ENCODE results near the gene SRSF9.

SRSF9 gene

GRCh38 chr12:120500581-120500980 is 31.0 kb upstream of the SRSF9 start:
- H3K4me3 ChIP-seq (ENCODE audit: low read depth in 1 of 2, low read length in 1 of 2) = no peak overlapping the region
- peaks cover 30% of the 10 kb centered on the region for H3K36me3 ChIP-seq
- H3K27ac ChIP-seq = no peak overlapping the region

GRCh38 chr12:120498870-120499515 is 29.4 kb upstream of the SRSF9 start:
- Histone ChIP-seq H3K4me1 (ENCODE audit: control insufficient read depth in 1 of 2, insufficient read depth in 1 of 2, low read depth in 1 of 2, low read length in 1 of 2) (peaks cover 11 to 16% of the 10 kb centered on the region in 2 experiments), H3K27me3 (no peaks in the 10 kb centered on the region), H3K27ac (no peak overlapping the region), H3K9me3 (no peaks in the 10 kb centered on the region), H3K4me3 (ENCODE audit: low read depth in 1 of 2, low read length in 1 of 2) (no peak overlapping the region), H3K36me3 (peaks cover 23% of the 10 kb centered on the region)
- TF ChIP-seq CTCF (IDR thresholded peaks at IDR 0.05) = no peak

More at GRCh38 chr12:120500581-120500980, 31.0 kb upstream of the SRSF9 start:
- no peaks in the 10 kb centered on the region for H3K27me3 ChIP-seq
- no peak for TF ChIP-seq CTCF (IDR thresholded peaks at IDR 0.05)
- no peaks in the 10 kb centered on the region for H3K9me3 ChIP-seq
- peaks cover 11 to 12% of the 10 kb centered on the region in 2 experiments for H3K4me1 ChIP-seq (ENCODE audit: control insufficient read depth in 1 of 2, insufficient read depth in 1 of 2, low read depth in 1 of 2, low read length in 1 of 2)

GRCh38 chr12:120497524-120498150 is 28.1 kb upstream of the SRSF9 start:
- H3K9me3 ChIP-seq = no peaks in the 10 kb centered on the region
- TF ChIP-seq CTCF (IDR thresholded peaks at IDR 0.05) = no peak

GRCh38 chr12:120496413-120497340 is 27.1 kb upstream of the SRSF9 start:
- Histone ChIP-seq H3K4me1 (ENCODE audit: control insufficient read depth in 1 of 2, insufficient read depth in 1 of 2, low read depth in 1 of 2, low read length in 1 of 2) (peaks cover 11 to 16% of the 10 kb centered on the region in 2 experiments), H3K36me3 (peaks cover 14% of the 10 kb centered on the region), H3K9me3 (no peaks in the 10 kb centered on the region), H3K27ac (peak overlapping the region; percentile 47), H3K4me3 (ENCODE audit: low read depth in 1 of 2, low read length in 1 of 2) (peak overlapping the region; percentile 76 to 80), H3K27me3 (no peaks in the 10 kb centered on the region)
- TF ChIP-seq CTCF (IDR thresholded peaks at IDR 0.05) = no peak

More at GRCh38 chr12:120497524-120498150, 28.1 kb upstream of the SRSF9 start:
- H3K36me3 ChIP-seq = peaks cover 14% of the 10 kb centered on the region
- H3K4me1 ChIP-seq (ENCODE audit: control insufficient read depth in 1 of 2, insufficient read depth in 1 of 2, low read depth in 1 of 2, low read length in 1 of 2) = peaks cover 11 to 16% of the 10 kb centered on the region in 2 experiments
- no peak overlapping the region for H3K27ac ChIP-seq
- H3K27me3 ChIP-seq = no peaks in the 10 kb centered on the region
- no peak overlapping the region for H3K4me3 ChIP-seq (ENCODE audit: low read depth in 1 of 2, low read length in 1 of 2)

- Histone ChIP-seq H3K27me3 (no peaks in the 10 kb centered on the region), H3K36me3 (peaks cover 11% of the 10 kb centered on the region), H3K27ac (peak within 1 kb of the TSS; percentile 47), H3K4me1 (ENCODE audit: control insufficient read depth in 1 of 2, insufficient read depth in 1 of 2, low read depth in 1 of 2, low read length in 1 of 2) (peaks cover 11 to 16% of the 10 kb centered on the region in 2 experiments), H3K4me3 (ENCODE audit: low read depth in 1 of 2, low read length in 1 of 2) (peak within 1 kb of the TSS; percentile 76 to 80), H3K9me3 (no peaks in the 10 kb centered on the region)
- TF ChIP-seq CTCF (IDR thresholded peaks at IDR 0.05) = peak; percentile 30
Observed at GRCh38 chr12:120495731-120496412, 26.3 kb upstream of the SRSF9 start, which contains the start of gene DYNLL1. TSS of gene DYNLL1 (plus strand) at chr12:120496113. CDS start at chr12:120496422, 309 bp downstream.
